OCI-LY3 (cell line): ENCODE results near the gene RTN4R.
"Not testable (repeated sequence)": the region's sequence is repeated elsewhere in the genome, so short reads cannot be mapped to it uniquely, and the experiment has no call there.

Experiments
- CTCF ChIP-seq: fragments of 200-600, 300-600 bp; sonication (generic); IDR thresholded peaks from 2 replicates; pipeline ENCODE4 v1.5.1; 2014; ENCODE audit warnings: antibody characterized with exemption, low read length, low read depth
- EZH2phosphoT487 ChIP-seq: fragments of 200-600 bp; shearing (Covaris generic); IDR thresholded peaks from 2 replicates; pipeline ENCODE4 v1.6.1; 2018; ENCODE audit warnings: antibody characterized with exemption, mixed run types, low read depth

- not testable (repeated sequence) for TF ChIP-seq CTCF, EZH2phosphoT487
Observed at GRCh38 chr22:20270190-20271113, 2.3 kb upstream of the RTN4R start.
